Common myeloid progenitor, CD34-positive (primary cell): ENCODE results near the gene TBC1D10A.

Experiments used
- CTCF ChIA-PET: fragments of 350-600 bp; sonication (Branson Sonifier 250); formaldehyde crosslinking; loops from one replicate; lab custom pipeline; 2021; ENCODE audit warnings: antibody characterized with exemption; lab: Charles Lee
- POLR2A ChIA-PET: fragments of 350-600 bp; sonication (Branson Sonifier 250); formaldehyde crosslinking; loops from one replicate; lab custom pipeline; 2021; ENCODE audit warnings: antibody characterized with exemption; lab: Charles Lee
- DNase-seq, 3 donors: peaks; one replicate each; pipeline versions ENCODE4 v3.0.0 to v3.0.0-alpha.2; 2013
- H3K27ac ChIP-seq, 2 experiments: 1 replicate in 1 of 2; 2 replicates in 1 of 2; pipeline ENCODE4 v1.7.0; 2013; ENCODE audit warnings: inconsistent platforms in 2 of 2, low read length in 2 of 2, mild to moderate bottlenecking in 2 of 2, low read depth in 1 of 2, moderate library complexity in 1 of 2; ENCODE audit not compliant: severe bottlenecking in 2 of 2, insufficient read depth in 1 of 2, poor library complexity in 1 of 2
- H3K27me3 ChIP-seq, 5 experiments: replicated peaks in 2 of 5; 1 replicate in 3 of 5; 2 replicates in 2 of 5; pipeline versions ENCODE4 v1.6.1 to v1.7.0; 2013; ENCODE audit warnings: low read length in 4 of 5, mild to moderate bottlenecking in 2 of 5, moderate library complexity in 2 of 5, inconsistent platforms in 1 of 5; ENCODE audit not compliant: insufficient read depth in 5 of 5, control insufficient read depth in 4 of 5
- H3K36me3 ChIP-seq, 4 experiments: 1 replicate in 2 of 4; 2 replicates in 2 of 4; pipeline versions ENCODE4 v1.6.1 to v1.7.0; 2013; ENCODE audit warnings: low read length in 3 of 4, control low read depth in 1 of 4, mild to moderate bottlenecking in 1 of 4; ENCODE audit not compliant: control insufficient read depth in 4 of 4, insufficient read depth in 4 of 4
- H3K4me1 ChIP-seq, 4 experiments: 1 replicate in 3 of 4; 2 replicates in 1 of 4; pipeline versions ENCODE4 v1.6.1 to v1.7.1; 2013; ENCODE audit warnings: low read length in 3 of 4, mild to moderate bottlenecking in 3 of 4, control low read depth in 1 of 4, inconsistent platforms in 1 of 4, moderate library complexity in 1 of 4; ENCODE audit not compliant: control insufficient read depth in 4 of 4, insufficient read depth in 4 of 4; ENCODE audit errors: control extremely low read depth in 1 of 4
- H3K4me3 ChIP-seq, 7 experiments: 1 replicate in 4 of 7; 2 replicates in 3 of 7; pipeline versions ENCODE4 v1.5.1 to v1.7.0; 2013; ENCODE audit warnings: mild to moderate bottlenecking in 7 of 7, low read length in 6 of 7, moderate library complexity in 6 of 7, inconsistent platforms in 2 of 7, low read depth in 2 of 7, control low read depth in 1 of 7; ENCODE audit not compliant: insufficient read depth in 4 of 7, control insufficient read depth in 1 of 7; ENCODE audit errors: extremely low read depth in 1 of 7
- H3K9me3 ChIP-seq, 5 experiments: 1 replicate in 4 of 5; 2 replicates in 1 of 5; pipeline versions ENCODE4 v1.6.1 to v1.7.1; 2013; ENCODE audit warnings: low read length in 4 of 5, mild to moderate bottlenecking in 2 of 5, inconsistent platforms in 1 of 5, low read depth in 1 of 5, moderate library complexity in 1 of 5; ENCODE audit not compliant: control insufficient read depth in 4 of 5, insufficient read depth in 2 of 5; ENCODE audit errors: control extremely low read depth in 1 of 5
- WGBS: methylation state at CpG from one replicate; pipeline ENCODE4 v1.1.5; 2013; ENCODE audit not compliant: insufficient coverage; 5-methylcytosine and 5-hydroxymethylcytosine counted together

TBC1D10A gene

DNA sequence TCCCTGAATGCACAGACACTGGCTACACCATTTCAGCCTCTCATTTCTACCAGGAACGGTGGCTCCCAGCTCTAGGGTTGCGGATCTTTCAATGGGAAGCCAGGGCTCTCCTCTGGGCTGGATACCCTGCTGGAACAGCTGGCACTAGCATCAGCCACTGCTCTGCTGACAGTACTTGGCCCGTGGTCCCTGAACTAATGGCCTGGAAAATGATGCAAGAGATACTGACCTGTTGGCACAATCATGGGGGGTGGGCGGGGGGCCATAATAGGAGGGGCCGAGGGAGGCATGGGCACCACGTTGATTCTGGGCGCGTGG, 10.7 kb upstream of the TBC1D10A start:
- POLR2A ChIA-PET = interaction anchor here (0.5 to 0.9 kb wide), 2 partner anchors 10 to 13 kb away, joined by 3 read pairs; no protein-coding TSS in a partner anchor
- Histone ChIP-seq H3K4me1 (peaks cover 0 to 8% (median 1%) of the 10 kb centered on the region in 4 experiments), H3K27ac (no peak overlapping the region), H3K36me3 (peaks cover 20 to 99% (median 84%) of the 10 kb centered on the region in 4 experiments), H3K27me3 (no peaks in the 10 kb centered on the region), H3K9me3 (no peaks in the 10 kb centered on the region), H3K4me3 (no peak overlapping the region)
- WGBS = 98% methylated on average over 8 of the region's 8 CpGs
- CTCF ChIA-PET = interaction anchor here (1.1 to 2.8 kb wide), 3 partner anchors 10 to 50 kb away, joined by 4 to 15 read pairs (median 4); partner anchors contain the start of gene TBC1D10A
- DNase-seq = no peak

DNA sequence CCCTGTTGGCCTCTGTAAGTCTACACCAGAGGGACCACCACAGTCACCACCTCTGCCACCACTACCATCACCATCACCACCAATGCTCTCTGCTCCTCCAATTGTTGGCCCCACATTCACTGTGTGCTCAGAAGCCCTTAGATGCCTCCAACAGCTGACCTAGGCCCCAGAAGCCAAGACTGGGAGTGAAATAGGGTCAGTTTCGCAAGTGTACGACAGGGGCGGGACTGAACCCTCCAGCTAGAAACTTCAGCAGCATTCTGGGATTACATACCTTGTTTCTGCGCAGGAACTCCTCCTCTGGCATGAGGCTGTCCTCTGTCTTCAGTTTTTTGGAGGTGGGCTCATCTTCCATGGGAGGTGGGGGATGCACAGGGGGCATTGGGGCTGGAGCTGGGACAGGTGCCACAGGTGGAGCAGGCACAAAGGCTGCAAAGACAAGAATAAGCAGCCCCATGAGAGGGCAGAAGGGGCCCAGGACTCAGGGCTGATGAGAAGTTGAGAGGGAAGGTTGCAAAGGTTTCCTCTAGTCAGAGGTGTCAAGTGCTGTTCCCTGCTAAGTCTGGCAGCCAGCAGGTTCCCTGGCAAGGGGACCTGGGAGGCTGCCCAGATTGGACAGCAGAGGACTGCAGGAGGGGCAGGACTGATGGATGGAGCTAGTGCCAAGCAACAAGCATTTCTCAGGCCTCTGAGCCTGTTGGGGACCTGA, 10.2 kb upstream of the TBC1D10A start:
- CTCF ChIA-PET = interaction anchor here (1.1 to 2.8 kb wide), 2 partner anchors 10 to 49 kb away, joined by 4 to 15 read pairs; partner anchors contain the start of gene TBC1D10A
- Histone ChIP-seq H3K27me3 (no peaks in the 10 kb centered on the region), H3K27ac (no peak overlapping the region), H3K9me3 (no peaks in the 10 kb centered on the region), H3K36me3 (peaks cover 20 to 98% (median 81%) of the 10 kb centered on the region in 4 experiments), H3K4me3 (no peak overlapping the region), H3K4me1 (peaks cover 0 to 8% (median 1%) of the 10 kb centered on the region in 4 experiments)
- DNase-seq = no peak
- 100% methylated on average over 4 of the region's 4 CpGs for WGBS
- POLR2A ChIA-PET = interaction anchor here (0.5 to 0.9 kb wide), 2 partner anchors 9 to 13 kb away, joined by 3 read pairs; no protein-coding TSS in a partner anchor

DNA sequence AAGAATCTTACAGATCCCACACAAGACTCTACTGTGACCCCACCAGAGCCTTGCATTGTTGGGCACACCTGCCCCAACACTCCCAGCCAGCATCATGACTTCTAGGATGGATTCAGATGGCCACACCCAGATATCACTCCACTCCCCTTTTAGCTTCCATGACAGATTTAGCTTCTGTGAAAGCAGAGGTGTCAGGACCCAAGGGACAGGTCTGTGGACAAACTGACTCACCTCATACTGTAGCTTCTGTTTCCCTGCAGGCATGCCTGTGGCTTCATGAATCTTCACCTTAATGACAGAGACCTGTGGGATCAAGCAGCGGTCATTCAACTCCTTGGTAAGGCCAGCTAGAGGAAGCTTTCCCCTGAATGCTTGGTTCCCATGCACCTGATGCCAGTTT, 8.5 kb upstream of the TBC1D10A start:
- H3K4me1 ChIP-seq = peaks cover 0 to 8% (median 1%) of the 10 kb centered on the region in 4 experiments
- H3K27me3 ChIP-seq = no peaks in the 10 kb centered on the region
- no peaks in the 10 kb centered on the region for H3K9me3 ChIP-seq
- no peak for DNase-seq
- H3K36me3 ChIP-seq = peaks cover 20 to 91% (median 70%) of the 10 kb centered on the region in 4 experiments
- ChIA-PET POLR2A (interaction anchor here (0.6 kb wide), 1 partner anchor 33 kb away, joined by 5 read pairs; no protein-coding TSS in a partner anchor), CTCF (interaction anchor here (0.8 to 2.8 kb wide), 4 partner anchors 8 to 56 kb away, joined by 3 to 15 read pairs (median 7); partner anchors contain the start of gene TBC1D10A)
- 93% methylated on average over 1 of the region's 1 CpG for WGBS
- H3K27ac ChIP-seq = no peak overlapping the region
- H3K4me3 ChIP-seq = no peak overlapping the region

DNA sequence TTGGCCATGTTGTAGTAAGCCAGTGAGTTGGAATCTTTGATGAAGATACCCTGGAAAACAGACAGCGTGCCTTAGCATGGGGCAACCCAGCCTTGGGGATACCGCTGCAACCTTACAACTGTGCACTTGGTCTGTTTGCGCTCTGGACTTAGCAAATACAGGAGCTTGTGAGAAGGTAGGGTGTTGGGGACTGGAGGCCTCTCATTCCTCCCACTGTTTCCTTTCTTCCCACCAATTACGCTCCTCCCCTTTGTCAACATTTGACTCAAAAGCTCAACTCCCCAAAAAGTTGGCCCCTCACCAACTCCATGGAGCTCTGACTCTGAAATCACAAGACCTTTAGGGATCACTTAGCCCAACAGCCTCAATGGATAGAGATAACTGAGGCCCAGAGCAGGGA, 7.9 kb upstream of the TBC1D10A start:
- CTCF ChIA-PET = interaction anchor here (2.1 to 2.8 kb wide), 3 partner anchors 9 to 57 kb away, joined by 6 to 15 read pairs (median 8); no protein-coding TSS in a partner anchor
- H3K36me3 ChIP-seq = peaks cover 19 to 85% (median 66%) of the 10 kb centered on the region in 4 experiments
- H3K9me3 ChIP-seq = no peaks in the 10 kb centered on the region
- DNase-seq = no peak
- H3K27me3 ChIP-seq = no peaks in the 10 kb centered on the region
- POLR2A ChIA-PET = no interaction called here
- 89% methylated on average over 1 of the region's 4 CpGs for WGBS
- no peak overlapping the region for H3K27ac ChIP-seq
- no peak overlapping the region for H3K4me3 ChIP-seq
- H3K4me1 ChIP-seq = peaks cover 0 to 8% (median 1%) of the 10 kb centered on the region in 4 experiments

DNA sequence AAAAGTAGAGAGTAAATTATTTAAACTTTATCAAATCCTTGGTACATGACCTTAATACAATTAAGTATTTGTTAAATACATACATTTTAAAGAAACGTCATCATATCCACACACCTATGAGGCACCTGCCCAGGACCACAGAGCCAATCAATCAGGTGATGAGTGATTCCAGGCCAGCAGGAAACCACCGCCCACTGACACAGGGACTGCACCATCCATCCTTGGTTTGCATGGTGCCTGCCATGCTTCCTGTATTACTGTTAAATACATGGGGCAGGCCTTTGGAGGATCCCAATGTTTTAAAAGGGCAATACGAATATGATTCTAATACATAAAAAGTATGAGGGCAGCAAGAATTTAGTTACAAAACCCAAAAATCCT, 7.0 kb upstream of the TBC1D10A start:
- Histone ChIP-seq H3K36me3 (peaks cover 16 to 75% (median 58%) of the 10 kb centered on the region in 4 experiments), H3K27ac (no peak overlapping the region), H3K4me3 (no peak overlapping the region), H3K4me1 (peaks cover 0 to 8% (median 1%) of the 10 kb centered on the region in 4 experiments), H3K27me3 (no peaks in the 10 kb centered on the region), H3K9me3 (no peaks in the 10 kb centered on the region)
- ChIA-PET CTCF (interaction anchor here (1.2 to 2.6 kb wide), 6 partner anchors 10 to 57 kb away, joined by 3 to 9 read pairs (median 4); no protein-coding TSS in a partner anchor), POLR2A (no interaction called here)
- DNase-seq = no peak
- WGBS = 88% methylated on average over 1 of the region's 3 CpGs

DNA sequence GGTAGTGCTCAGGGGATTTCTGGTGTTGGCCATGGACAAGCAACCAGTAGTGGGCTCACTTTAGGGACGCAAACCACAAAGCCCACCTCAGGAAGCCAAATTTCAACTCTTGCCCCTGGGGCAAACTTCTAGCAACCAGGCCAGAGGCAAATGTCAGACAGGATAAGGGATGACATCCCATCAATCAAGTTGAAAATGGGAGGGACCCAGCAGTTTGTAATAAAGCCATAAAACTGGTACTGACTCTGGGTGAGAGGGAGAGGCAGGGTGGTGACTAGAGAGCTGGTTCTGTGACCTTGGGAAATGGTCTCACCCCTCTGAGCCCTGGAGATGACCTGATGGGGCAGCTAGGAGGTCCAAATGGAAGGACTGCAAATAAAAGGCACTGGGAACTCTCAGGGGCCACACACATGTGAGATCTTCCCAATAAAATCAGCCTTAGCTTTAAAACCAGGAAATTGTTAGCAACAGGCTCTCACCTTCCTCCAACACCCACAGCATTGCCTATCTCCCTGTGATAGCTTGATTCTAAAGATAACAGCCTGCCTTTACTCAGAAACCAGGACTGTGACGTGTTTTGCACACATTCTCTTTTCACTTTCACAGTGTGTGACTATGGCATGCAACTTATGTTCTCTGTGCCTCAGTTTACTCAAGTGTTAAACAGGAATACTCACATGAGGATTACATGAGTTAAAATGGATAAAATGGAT, 6.4 kb upstream of the TBC1D10A start:
- H3K27me3 ChIP-seq = no peaks in the 10 kb centered on the region
- H3K4me3 ChIP-seq = no peak overlapping the region
- DNase-seq = no peak
- POLR2A ChIA-PET = no interaction called here
- 92% methylated on average over 2 of the region's 2 CpGs for WGBS
- CTCF ChIA-PET = interaction anchor here (1.2 to 2.6 kb wide), 5 partner anchors 18 to 58 kb away, joined by 3 to 9 read pairs (median 3); no protein-coding TSS in a partner anchor
- H3K9me3 ChIP-seq = no peaks in the 10 kb centered on the region
- peaks cover 0 to 8% (median 1%) of the 10 kb centered on the region in 4 experiments for H3K4me1 ChIP-seq
- H3K36me3 ChIP-seq = peaks cover 16 to 71% (median 53%) of the 10 kb centered on the region in 4 experiments
- no peak overlapping the region for H3K27ac ChIP-seq
